Stomach (tissue), 9 donors: ENCODE data around the gene CD86. TPM values are rescaled to one million over a fixed set of nuclear protein-coding genes. Genes with fewer than 3 reads are reported as not detected.

Source experiments
- DNase-seq, 2 donors: peaks; one replicate each; pipeline versions ENCODE4 v3.0.0 to v3.0.0-alpha.2; 2013 to 2019
- H3K27ac ChIP-seq, 5 donors: fragments of 200-600 bp in 4 of 5; sonication (generic) in 4 of 5; one replicate each; pipeline ENCODE4 v1.5.1; 2013 to 2019; ENCODE audit warnings: mild to moderate bottlenecking in 1 of 5, moderate library complexity in 1 of 5
- H3K27me3 ChIP-seq, 3 donors: fragments of 200-600 bp; sonication (generic); one replicate each; pipeline ENCODE4 v1.5.1; 2017 to 2019; ENCODE audit warnings: mixed run types in 1 of 3
- H3K36me3 ChIP-seq, 4 donors: fragments of 200-600 bp; sonication (generic); 1 replicate in 3 of 4; 2 replicates in 1 of 4; pipeline ENCODE4 v1.5.1; 2016 to 2019
- H3K4me1 ChIP-seq, 4 donors: fragments of 200-600 bp; sonication (generic); one replicate each; pipeline ENCODE4 v1.5.1; 2016 to 2019
- H3K4me3 ChIP-seq, 4 donors: fragments of 200-600 bp; sonication (generic) in 3 of 4; one replicate each; pipeline ENCODE4 v1.5.1; 2016 to 2019; ENCODE audit warnings: mild to moderate bottlenecking in 1 of 4
- H3K9me3 ChIP-seq, 4 donors: fragments of 200-600 bp; sonication (generic); one replicate each; pipeline ENCODE4 v1.5.1; 2016 to 2019
- CTCF ChIP-seq, 7 experiments: fragments of 450-650 bp in 4 of 7; fragments of 200-600 bp in 3 of 7; sonication (generic) in 3 of 7; IDR thresholded peaks; one replicate each; pipeline ENCODE4 v1.5.1; 2016 to 2019; ENCODE audit warnings: antibody characterized with exemption in 7 of 7, control low read depth in 2 of 7, mild to moderate bottlenecking in 1 of 7
- EP300 ChIP-seq: sonication (generic); formaldehyde crosslinking; IDR thresholded peaks from one replicate; pipeline ENCODE4 v1.6.1; 2017; ENCODE audit warnings: antibody characterized with exemption
- POLR2A ChIP-seq, 4 donors: fragments of 450-650 bp; IDR thresholded peaks; one replicate each; pipeline ENCODE4 v1.6.1; 2016; ENCODE audit warnings: antibody characterized with exemption in 4 of 4, control low read depth in 2 of 4, mild to moderate bottlenecking in 1 of 4, moderate library complexity in 1 of 4
- POLR2AphosphoS5 ChIP-seq, 3 donors: sonication (generic); formaldehyde crosslinking; IDR thresholded peaks; one replicate each; pipeline ENCODE4 v1.6.1; 2016; ENCODE audit warnings: antibody characterized with exemption in 3 of 3
- WGBS, 5 donors: extraction: QIAGEN DNeasy Blood & Tissue Kit in 3 of 5; methylation state at CpG; one replicate each; pipeline versions ENCODE4 v1.1.5 to v1.1.7; 2013 to 2018; 5-methylcytosine and 5-hydroxymethylcytosine counted together
- intact Hi-C: fragments of 100-400 bp; cut with DNase I; formaldehyde crosslinking; loops from one replicate; pipeline ENCODE4 v1.15.1; 2023; ENCODE audit warnings: low total_unique reads
- polyA plus RNA-seq, 3 donors: library from polyadenylated mRNA; stranded (reverse); fragments of 200-250 nt; gene quantifications; one replicate each; pipeline ENCODE4 v1.2.3, GENCODE V29; 2013
- total RNA-seq, 5 donors: library from RNA; depleted of rRNA; stranded (reverse); fragments of >200 nt; gene quantifications; one replicate each; pipeline versions ENCODE4 v1.1.0 to v1.2.3, GENCODE V29; 2014 to 2016
- donor health status: healthy with polysubstance abuse.
- donor health status: Bipolar disorder and iron deficiency.
- donor health status: healthy.

CD86 gene
- total and polyA plus RNA-seq, 8 donors: 0.29 to 16.9 (median 3.1) TPM; not detected in 1

GRCh38 chr3:122092460-122093165, 37.5 kb downstream of the CD86 start:
- H3K27me3 ChIP-seq: peaks cover 0 to 4% (median 0%) of the 10 kb centered on the region in 3 donors
- 32 to 47% (median 45%) methylated on average over 2 of the region's 2 CpGs for WGBS, 5 donors
- H3K27ac ChIP-seq: no peak overlapping the region
- no peak for TF ChIP-seq EP300
- peak in 1 of 7 experiments; percentile 15 for TF ChIP-seq CTCF (IDR thresholded peaks at IDR 0.05)
- no peak for TF ChIP-seq POLR2AphosphoS5 (IDR thresholded peaks at IDR 0.05)
- no peak for DNase-seq
- peaks cover 0 to 7% (median 0%) of the 10 kb centered on the region in 4 donors for H3K4me1 ChIP-seq
- intact Hi-C loops: no loop called here
- no peaks in the 10 kb centered on the region for H3K9me3 ChIP-seq
- H3K36me3 ChIP-seq: no peaks in the 10 kb centered on the region
- no peak overlapping the region for H3K4me3 ChIP-seq

DNA sequence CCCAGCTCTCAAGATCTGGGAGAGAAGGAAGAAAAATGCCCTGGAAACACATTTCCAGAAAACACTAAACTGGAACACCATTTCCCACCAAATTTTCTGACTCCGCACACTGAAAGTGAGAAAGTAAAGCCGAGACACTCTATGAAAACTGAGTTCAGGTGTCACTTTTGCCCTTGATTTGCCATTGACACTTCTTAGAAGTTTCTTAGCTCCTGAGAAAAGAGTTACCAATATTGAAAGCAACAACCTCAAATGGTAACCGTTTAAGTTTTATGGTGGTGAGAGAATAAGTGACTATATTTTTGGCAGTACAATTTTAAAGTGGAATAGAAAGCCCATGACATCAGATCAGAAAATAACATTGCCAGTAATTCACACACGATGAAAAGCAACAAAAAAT, 39.0 kb downstream of the CD86 start:
- no peaks in the 10 kb centered on the region for H3K9me3 ChIP-seq
- WGBS, 5 donors: 74 to 85% (median 80%) methylated on average over 4 of the region's 4 CpGs
- no peak overlapping the region for H3K4me3 ChIP-seq
- peaks cover 0 to 8% (median 0%) of the 10 kb centered on the region in 3 donors for H3K27me3 ChIP-seq
- peaks cover 0 to 7% (median 0%) of the 10 kb centered on the region in 4 donors for H3K4me1 ChIP-seq
- no peak for TF ChIP-seq CTCF (IDR thresholded peaks at IDR 0.05)
- TF ChIP-seq EP300: no peak
- TF ChIP-seq POLR2A (IDR thresholded peaks at IDR 0.05): no peak
- no peak for TF ChIP-seq POLR2AphosphoS5 (IDR thresholded peaks at IDR 0.05)
- intact Hi-C loops: no loop called here
- H3K36me3 ChIP-seq: no peaks in the 10 kb centered on the region
- H3K27ac ChIP-seq: no peak overlapping the region
- DNase-seq: no peak

DNA sequence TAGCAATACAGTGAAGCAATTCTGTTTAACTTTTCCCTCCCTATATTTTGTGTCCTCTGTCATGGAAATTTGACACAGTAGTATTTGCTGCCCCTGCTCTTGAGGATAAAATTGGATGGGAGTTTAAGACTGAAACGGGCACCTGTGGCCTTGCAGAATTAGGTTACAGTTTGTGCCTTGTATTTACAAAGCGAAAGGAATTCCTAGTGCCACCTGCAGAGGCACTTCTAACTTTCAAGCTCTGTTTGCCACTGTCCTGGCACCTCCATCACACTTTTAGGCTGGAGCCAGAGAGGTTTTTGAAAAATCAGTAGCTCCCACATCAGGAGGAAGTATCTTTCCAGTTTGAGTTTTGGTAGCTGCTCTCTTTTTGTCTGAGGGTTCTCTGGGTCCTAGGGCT, 39.5 kb downstream of the CD86 start:
- TF ChIP-seq CTCF (IDR thresholded peaks at IDR 0.05) (no peak), POLR2A (IDR thresholded peaks at IDR 0.05) (no peak), POLR2AphosphoS5 (IDR thresholded peaks at IDR 0.05) (no peak), EP300 (no peak)
- peaks cover 0 to 8% (median 0%) of the 10 kb centered on the region in 3 donors for H3K27me3 ChIP-seq
- 48 to 85% (median 59%) methylated on average over 2 of the region's 2 CpGs for WGBS, 5 donors
- no peak overlapping the region for H3K4me3 ChIP-seq
- DNase-seq: no peak
- H3K9me3 ChIP-seq: no peaks in the 10 kb centered on the region
- peaks cover 0 to 7% (median 0%) of the 10 kb centered on the region in 4 donors for H3K4me1 ChIP-seq
- no peak overlapping the region for H3K27ac ChIP-seq
- H3K36me3 ChIP-seq: no peaks in the 10 kb centered on the region
- intact Hi-C loops: no loop called here

DNA sequence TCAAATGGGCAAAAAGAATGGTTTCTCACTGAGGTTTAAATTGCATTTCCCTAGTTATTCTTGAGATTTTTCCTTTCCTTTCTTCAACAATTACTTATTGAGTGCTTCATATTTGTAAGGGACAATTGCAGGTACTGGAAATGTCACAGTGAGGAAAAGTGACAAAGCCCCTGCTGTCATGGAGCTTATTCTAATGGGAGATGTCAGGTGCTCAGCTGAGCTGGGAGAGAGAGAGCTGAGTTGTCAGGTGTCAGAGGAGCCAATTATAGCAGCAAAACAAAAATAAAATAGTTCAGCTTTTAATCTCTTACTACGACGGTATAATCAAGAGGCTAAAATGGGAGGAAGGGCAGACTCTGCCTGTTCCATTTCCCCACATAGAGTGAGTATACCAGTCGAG, 42.0 kb downstream of the CD86 start:
- peaks cover 0 to 8% (median 0%) of the 10 kb centered on the region in 3 donors for H3K27me3 ChIP-seq
- H3K4me3 ChIP-seq: no peak overlapping the region
- WGBS, 5 donors: 49 to 64% (median 52%) methylated on average over 3 of the region's 3 CpGs
- no peaks in the 10 kb centered on the region for H3K36me3 ChIP-seq
- intact Hi-C loops: no loop called here
- H3K4me1 ChIP-seq: peaks cover 0 to 5% (median 0%) of the 10 kb centered on the region in 4 donors
- no peak for TF ChIP-seq EP300
- no peak for TF ChIP-seq CTCF (IDR thresholded peaks at IDR 0.05)
- no peaks in the 10 kb centered on the region for H3K9me3 ChIP-seq
- DNase-seq: no peak
- H3K27ac ChIP-seq: no peak overlapping the region
